ENCODE results near the gene TSPYL4.

Gene TSPYL4

GRCh38 chr6:116271149-116271708 is 17.4 kb upstream of the TSPYL4 start:
- no peak for DNase-seq (ENCODE audit: extremely low read depth in 1 of 2, low read depth in 1 of 2)

GRCh38 chr6:116268589-116269293 is 14.9 kb upstream of the TSPYL4 start:
- no peak for DNase-seq (ENCODE audit: extremely low read depth in 1 of 2, low read depth in 1 of 2)

DNA sequence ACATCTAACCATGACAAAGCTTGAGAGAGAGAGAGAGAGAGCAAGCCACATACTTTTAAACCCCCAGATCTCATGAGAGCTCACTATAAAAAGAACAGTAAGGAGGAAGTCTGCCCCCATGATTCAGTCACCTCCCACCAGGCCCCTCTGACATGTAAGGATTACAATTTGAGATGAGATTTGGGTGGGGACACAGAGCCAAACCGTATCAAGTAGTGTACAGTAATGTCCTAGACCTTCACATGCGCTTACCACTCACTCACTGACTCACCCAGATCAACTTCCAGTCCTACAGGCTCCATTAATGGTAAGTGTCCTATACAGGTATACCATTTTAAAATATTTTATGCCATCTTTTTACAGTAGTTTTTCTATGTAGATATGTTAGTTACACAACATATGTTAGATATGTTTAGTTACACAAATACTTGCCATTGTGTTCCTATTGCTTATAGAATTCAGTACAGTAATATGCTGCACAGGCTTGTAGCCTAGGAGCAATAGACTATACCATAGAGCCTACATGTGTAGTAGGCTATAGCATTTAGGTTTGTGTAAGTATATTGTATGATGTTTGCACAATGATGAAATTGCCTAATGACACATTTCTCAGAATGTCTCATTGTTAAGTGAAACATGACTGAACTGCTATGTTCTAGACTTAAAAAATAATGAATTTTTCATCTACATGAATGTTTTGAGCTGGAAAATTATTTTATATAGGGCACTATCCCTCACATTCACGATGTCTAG is 14.1 kb upstream of the TSPYL4 start:
- DNase-seq (ENCODE audit: extremely low read depth in 1 of 2, low read depth in 1 of 2), result no peak

DNA sequence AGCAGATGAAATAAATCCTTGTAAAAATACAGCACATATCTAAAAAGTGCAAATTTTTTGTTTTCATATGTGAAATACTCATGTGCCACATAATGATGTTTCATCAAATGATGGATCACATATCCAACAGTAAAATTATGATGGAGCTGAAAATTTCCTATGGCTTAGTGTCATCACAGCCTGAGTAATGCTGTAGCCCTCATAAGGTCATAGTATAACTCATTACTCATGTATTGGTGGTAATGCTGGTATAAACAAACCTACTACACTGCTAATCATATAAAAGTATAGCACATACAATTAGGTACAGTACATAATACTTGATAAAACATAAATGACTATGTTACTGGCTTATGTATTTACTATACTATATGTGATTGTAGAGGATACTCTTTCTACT is 12.9 kb upstream of the TSPYL4 start:
- no peak for DNase-seq (ENCODE audit: extremely low read depth in 1 of 2, low read depth in 1 of 2)

DNA sequence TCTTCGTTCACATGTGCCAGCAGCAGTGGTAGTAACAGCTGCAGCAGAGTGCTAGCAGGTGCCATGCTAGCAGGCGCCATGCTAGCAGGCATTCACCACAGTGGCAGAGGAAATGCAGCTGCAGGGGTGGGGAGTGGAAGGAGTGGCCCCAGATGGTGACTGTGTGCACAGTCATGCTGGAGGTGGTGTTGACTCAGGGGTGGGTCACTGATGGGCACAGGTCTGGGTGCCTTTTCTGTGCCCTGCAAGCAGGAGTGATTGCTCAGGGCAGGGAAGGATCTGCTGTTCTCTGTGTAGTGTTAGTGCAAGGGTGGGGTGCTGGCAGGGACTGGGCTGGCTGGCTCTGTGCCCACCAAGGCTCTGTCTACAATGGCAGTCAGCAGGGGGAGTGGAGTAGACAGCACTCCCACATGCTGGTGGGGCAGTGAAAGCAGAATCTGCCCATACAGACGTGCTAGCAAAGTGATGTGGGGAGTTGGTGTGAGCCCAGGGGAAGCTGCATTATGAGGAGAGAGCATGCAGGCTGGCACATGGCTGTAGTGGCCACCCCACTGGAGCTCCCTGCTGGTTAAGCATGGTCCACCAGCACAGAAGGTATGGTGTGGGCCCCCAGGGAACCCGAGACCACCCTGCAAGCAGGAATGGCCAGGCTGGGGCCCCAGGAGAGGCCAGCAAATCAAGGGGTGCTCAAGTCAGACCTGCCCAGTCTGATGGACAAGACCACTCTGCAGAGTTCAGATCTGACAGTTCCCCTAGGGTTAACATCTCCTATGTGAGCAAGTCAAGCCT is 11.4 kb upstream of the TSPYL4 start:
- no peak for DNase-seq (ENCODE audit: extremely low read depth in 1 of 2, low read depth in 1 of 2)

DNA sequence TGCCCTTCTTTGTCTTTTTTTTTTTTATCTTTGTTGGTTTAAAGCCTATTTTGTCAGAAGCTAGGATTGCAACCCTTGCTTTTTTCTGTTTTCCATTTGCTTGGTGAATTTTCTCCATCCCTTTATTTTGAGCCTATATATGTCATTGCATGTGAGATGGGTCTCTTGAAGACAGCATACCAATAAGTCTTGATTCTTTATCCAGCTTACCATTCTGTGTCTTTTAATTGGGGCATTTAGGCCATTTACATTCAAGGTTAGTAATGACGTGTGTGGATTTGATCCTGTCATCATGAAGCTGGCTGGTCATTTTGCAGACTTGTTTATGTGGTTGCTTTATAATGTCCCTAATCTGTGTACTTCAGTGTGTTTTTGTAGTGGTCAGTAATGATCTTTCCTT is 9.5 kb upstream of the TSPYL4 start:
- DNase-seq (ENCODE audit: extremely low read depth in 1 of 2, low read depth in 1 of 2), result no peak

GRCh38 chr6:116258520-116258919 is 4.6 kb upstream of the TSPYL4 start:
- DNase-seq (ENCODE audit: extremely low read depth in 1 of 2, low read depth in 1 of 2), result no peak

GRCh38 chr6:116256694-116257093 is 2.8 kb upstream of the TSPYL4 start:
- DNase-seq (ENCODE audit: extremely low read depth in 1 of 2, low read depth in 1 of 2), result no peak

DNA sequence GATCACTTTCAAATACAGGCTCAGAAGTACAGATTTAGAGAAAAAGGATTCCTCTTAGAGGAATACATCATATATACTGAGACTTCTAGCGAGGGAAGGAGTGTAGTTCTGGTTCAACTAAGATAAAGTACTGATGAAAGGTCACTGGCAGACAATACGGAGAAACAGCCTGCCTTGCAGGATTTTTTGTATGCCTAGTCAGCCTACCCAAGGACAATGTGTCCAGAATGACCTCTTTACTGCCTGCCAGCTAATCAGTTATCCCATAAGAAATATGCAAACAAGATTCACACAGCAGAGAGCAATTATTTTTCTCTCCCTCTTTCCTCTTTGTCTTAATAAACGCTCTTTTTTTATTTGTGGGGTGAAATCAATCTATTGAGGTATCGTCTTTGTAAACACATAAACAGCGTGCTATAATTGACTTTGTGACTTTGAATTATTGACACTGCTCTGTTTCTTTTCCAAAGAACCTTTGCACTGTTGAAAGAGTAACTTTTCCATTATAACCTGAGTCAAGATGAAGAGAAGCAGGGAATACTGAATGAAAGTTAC is 1.4 kb upstream of the TSPYL4 start:
- no peak for DNase-seq (ENCODE audit: extremely low read depth in 1 of 2, low read depth in 1 of 2)

DNA sequence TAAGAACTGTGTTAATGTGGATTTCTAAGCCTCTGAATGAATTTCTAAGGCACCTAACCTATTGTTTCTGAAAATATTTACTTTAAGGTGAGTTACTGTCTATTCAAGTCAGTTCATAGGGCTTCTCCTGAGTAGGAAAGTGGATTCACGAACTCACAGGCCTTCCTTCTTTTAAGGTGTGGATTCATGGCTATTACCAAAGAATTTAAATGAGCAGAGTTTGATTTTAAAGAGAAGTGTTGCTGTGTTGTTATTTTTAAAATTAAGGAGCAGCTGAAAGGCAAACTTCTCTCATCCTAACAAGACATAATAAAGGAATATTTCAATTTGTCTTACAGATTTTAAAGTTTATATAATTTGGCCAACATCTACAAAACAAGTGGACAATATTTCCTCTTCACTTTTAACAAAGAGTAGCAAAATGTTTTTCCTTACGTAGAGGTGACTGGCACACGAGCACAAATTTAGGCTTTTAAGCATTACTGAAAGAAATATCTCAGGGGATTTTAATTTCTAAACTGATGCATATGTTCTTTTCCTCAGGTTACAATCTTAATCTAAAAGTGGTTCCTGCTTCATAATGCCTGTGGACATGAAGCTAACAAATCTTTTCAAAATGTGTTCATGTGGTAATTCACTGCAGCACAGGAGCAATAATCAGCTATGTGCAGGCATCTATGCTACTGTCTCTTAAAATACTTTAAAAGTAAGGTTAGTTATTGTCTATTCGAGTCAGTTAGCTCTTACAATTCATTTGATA is 602 bp upstream of the TSPYL4 start:
- no peak for DNase-seq (ENCODE audit: extremely low read depth in 1 of 2, low read depth in 1 of 2)

DNA sequence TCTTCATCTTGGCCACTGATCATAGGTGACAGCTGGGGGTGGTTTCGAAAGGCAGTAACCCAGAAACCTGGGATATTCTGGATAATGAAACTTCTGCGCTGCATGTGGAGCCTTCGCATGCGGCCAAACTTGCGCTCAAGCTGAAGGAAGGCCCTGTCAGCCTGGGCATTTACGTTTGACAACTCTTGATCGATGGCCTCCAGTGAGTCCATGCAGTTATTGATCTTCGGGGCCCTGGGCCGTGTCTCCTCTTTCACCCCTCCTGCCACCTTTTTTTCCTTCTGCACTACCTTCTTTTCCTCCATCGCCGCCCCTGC is 729 bp downstream of the TSPYL4 start:
- no peak for DNase-seq (ENCODE audit: extremely low read depth in 1 of 2, low read depth in 1 of 2)

- DNase-seq (ENCODE audit: extremely low read depth in 1 of 2, low read depth in 1 of 2), result no peak
These were observed 2.1 kb downstream of the TSPYL4 start for GRCh38 chr6:116251568-116252384.

- no peak for DNase-seq (ENCODE audit: extremely low read depth in 1 of 2, low read depth in 1 of 2)
These were observed 5.3 kb downstream of the TSPYL4 start for GRCh38 chr6:116248577-116248976.

DNA sequence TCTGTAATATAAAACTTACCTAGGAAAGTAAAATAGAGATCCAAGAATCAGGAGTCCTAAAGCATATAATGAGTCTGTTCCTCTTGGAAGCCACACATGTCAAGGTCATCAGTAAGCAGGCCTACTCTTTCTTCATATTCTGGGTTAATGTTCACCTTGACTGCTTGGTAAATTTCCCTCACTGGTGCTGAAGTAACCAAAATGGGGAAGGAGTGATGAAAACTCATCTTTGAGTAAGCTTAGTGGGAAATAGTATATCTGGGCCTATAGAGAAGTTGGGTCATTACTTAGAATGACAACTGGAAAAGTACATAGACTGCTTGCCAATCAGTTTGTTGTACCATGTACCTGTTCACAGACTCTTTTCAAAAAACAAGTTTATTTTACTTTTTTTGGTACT is 6.6 kb downstream of the TSPYL4 start:
- DNase-seq (ENCODE audit: extremely low read depth in 1 of 2, low read depth in 1 of 2), result no peak

DNA sequence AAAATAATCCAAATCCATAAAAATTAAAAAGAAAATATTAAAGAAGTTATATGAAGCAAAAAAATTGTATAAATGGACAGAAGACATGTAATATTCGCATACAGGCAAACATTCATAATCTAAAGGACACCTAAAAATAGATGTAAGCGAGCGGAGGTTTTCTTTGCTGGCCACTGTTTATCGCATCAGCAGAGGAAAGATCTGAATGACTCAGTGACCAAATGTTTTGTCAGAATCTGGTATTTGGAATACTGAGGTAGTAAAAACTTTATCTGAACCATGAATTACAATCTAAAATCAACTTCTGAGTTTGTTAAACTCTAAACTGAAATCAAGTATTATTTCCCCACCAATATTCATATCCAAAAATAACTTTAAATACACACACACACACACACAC is 7.8 kb downstream of the TSPYL4 start:
- DNase-seq (ENCODE audit: extremely low read depth in 1 of 2, low read depth in 1 of 2), result no peak

DNA sequence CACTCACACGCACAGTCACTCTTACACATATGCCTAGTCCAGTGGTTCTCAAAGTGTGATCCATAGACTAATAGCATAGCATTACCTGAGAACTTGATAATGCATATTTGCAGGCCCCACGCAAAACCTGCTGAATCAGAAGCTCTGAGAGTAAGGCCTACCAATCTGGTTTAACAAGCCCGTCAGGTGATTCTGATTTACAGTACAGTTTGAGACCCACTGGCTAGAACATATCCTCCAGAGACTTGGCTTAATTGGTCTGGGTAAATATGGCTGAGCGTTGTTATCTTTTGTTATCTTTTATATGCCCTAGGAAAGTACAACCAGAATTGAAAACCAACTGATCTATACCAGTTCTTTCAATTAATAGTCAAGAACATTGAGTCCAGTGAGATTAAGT is 9.6 kb downstream of the TSPYL4 start:
- DNase-seq (ENCODE audit: extremely low read depth in 1 of 2, low read depth in 1 of 2), result no peak

DNA sequence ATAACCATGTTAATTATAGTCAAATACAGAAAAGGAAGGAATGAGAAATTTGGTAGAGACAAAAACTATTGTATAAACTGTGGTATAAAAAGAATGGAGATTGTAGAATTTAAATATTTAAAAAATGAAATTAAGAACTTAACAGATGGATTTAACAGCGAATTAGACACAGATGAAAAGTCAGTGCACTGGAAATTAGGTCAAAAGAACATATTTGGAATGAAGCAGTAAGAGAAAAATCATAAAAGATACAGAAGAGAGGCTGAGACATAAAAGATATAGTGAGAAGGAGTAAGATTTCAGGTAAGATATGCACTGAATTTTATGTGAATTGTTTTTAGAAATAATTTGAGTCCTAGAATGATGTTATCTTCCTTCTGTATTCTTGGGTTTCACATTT is 14.0 kb downstream of the TSPYL4 start:
- DNase-seq (ENCODE audit: extremely low read depth in 1 of 2, low read depth in 1 of 2), result no peak

- no peak for DNase-seq (ENCODE audit: extremely low read depth in 1 of 2, low read depth in 1 of 2)
These were observed 14.6 kb downstream of the TSPYL4 start for GRCh38 chr6:116239256-116239655.

DNA sequence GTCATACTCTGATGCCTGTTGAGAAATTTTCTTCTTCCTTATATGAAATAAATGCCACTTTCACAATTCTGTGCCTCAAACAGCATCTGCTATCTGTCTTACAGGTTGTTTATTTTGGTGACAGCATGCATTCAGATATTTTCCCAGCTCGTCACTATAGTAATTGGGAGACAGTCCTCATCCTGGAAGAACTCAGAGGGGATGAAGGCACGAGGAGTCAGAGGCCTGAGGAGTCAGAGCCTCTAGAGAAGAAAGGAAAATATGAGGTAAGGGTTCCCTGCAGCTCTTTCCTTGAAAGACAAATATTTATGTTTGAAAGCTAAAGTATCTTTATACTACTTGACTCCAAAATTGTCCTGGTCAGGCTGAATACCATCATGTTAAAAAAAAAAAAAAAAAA is 15.8 kb downstream of the TSPYL4 start:
- DNase-seq (ENCODE audit: extremely low read depth in 1 of 2, low read depth in 1 of 2), result no peak

DNA sequence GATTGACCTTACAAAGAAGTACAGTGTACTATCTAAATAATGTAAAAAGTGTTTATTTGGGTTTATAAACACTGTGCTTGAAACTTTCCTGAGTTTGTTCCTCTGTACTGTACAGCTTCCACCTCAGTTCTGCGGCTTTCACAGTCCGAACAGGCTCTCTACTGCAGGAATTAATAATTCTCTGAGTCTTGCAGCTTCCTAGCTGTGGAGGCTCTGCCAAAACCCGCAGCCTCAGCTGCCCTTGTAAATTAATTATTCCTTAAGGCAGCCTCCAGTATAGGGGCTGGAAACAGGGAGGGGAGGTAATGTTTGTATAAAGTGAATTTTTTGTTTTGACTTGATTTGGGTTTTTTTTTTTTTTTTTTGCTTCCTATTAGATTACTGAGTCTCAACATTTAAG is 19.2 kb downstream of the TSPYL4 start:
- no peak for DNase-seq (ENCODE audit: extremely low read depth in 1 of 2, low read depth in 1 of 2)

Data from activated CD8-positive, alpha-beta memory T cell treated with anti-CD3 and anti-CD28 coated beads for 1 hour (primary cell).